Gastrocnemius medialis (tissue), 4 donors: Measurements from ENCODE around the gene SDCCAG8. TPM values are rescaled to one million over a fixed set of nuclear protein-coding genes. Genes with fewer than 3 reads are reported as not detected.
"Not testable (repeated sequence)": the region's sequence is repeated elsewhere in the genome, so short reads cannot be mapped to it uniquely, and the experiment has no call there.

Experiments
- ATAC-seq, 2 donors: fragments of 150-250 bp; one replicate each; pipeline ENCODE4 v1.9.1; 2016
- DNase-seq, 2 donors: peaks; one replicate each; pipeline ENCODE4 v3.0.0-alpha.2; 2019
- H3K27ac ChIP-seq, 4 donors: fragments of 200-600 bp; sonication (generic); 1 replicate in 1 of 4; 2 replicates in 3 of 4; pipeline ENCODE4 v1.5.1; 2016 to 2018; ENCODE audit warnings: mild to moderate bottlenecking in 2 of 4, moderate library complexity in 1 of 4
- H3K27me3 ChIP-seq, 3 donors: fragments of 200-600 bp; sonication (generic) in 2 of 3; 1 replicate in 1 of 3; 2 replicates in 2 of 3; pipeline versions ENCODE4 v1.5.1 to v1.6.0; 2016 to 2019; ENCODE audit warnings: mild to moderate bottlenecking in 1 of 3, moderate library complexity in 1 of 3
- H3K36me3 ChIP-seq, 2 donors: fragments of 200-600 bp; sonication (generic) in 1 of 2; one replicate each; pipeline ENCODE4 v1.5.1; 2017 to 2018
- H3K4me1 ChIP-seq, 2 donors: fragments of 200-600 bp; sonication (generic) in 1 of 2; one replicate each; pipeline ENCODE4 v1.5.1; 2016 to 2017; ENCODE audit warnings: mild to moderate bottlenecking in 2 of 2
- H3K4me3 ChIP-seq, 4 donors: fragments of 200-600 bp; sonication (generic) in 3 of 4; 1 replicate in 1 of 4; 2 replicates in 3 of 4; pipeline ENCODE4 v1.5.1; 2016 to 2019; ENCODE audit warnings: mild to moderate bottlenecking in 2 of 4
- H3K9me3 ChIP-seq, 3 donors: fragments of 200-600 bp; sonication (generic) in 2 of 3; 1 replicate in 1 of 3; 2 replicates in 2 of 3; pipeline ENCODE4 v1.5.1; 2016 to 2019
- CTCF ChIP-seq, 5 experiments: fragments of 450-650 bp in 3 of 5; fragments of 200-600 bp in 2 of 5; sonication (generic) in 2 of 5; IDR thresholded peaks in 4 of 5; conservative IDR thresholded peaks in 1 of 5; 1 replicate in 4 of 5; 2 replicates in 1 of 5; pipeline ENCODE4 v1.5.1; 2016 to 2019; ENCODE audit warnings: antibody characterized with exemption in 5 of 5, mild to moderate bottlenecking in 3 of 5, moderate library complexity in 3 of 5
- POLR2A ChIP-seq, 2 donors: fragments of 450-650 bp; IDR thresholded peaks; one replicate each; pipeline ENCODE4 v1.6.1; 2017; ENCODE audit warnings: antibody characterized with exemption in 2 of 2, mild to moderate bottlenecking in 2 of 2, moderate library complexity in 2 of 2
- in situ Hi-C, 4 donors: fragments of 200-750 bp; cut with MboI; loops; one replicate each; pipeline versions ENCODE4 v1.15.0 to v1.8.0; 2017; ENCODE audit warnings: low sequenced_read_pairs in 4 of 4
- intact Hi-C: fragments of 100-400 bp; cut with DNase I; formaldehyde crosslinking; loops from one replicate; pipeline ENCODE4 v1.15.1; 2023; ENCODE audit warnings: low total_unique reads
- total RNA-seq, 4 donors: library from RNA; depleted of rRNA; stranded (reverse); fragments of >200 nt; gene quantifications; one replicate each; pipeline versions ENCODE4 v1.1.0 to v1.2.3, GENCODE V29; 2016

SDCCAG8 gene
- total RNA-seq, 4 donors from 2014 or later: 12.3 to 33.9 (median 26.1) TPM

GRCh38 chr1:243336163-243336562 is 80.3 kb downstream of the SDCCAG8 start:
- H3K27me3 ChIP-seq: no peaks in the 10 kb centered on the region
- intact Hi-C loops: no loop called here
- no peak for ATAC-seq

GRCh38 chr1:243338848-243339247 is 83.0 kb downstream of the SDCCAG8 start:
- DNase-seq, H3K27me3 ChIP-seq, H3K4me3 ChIP-seq, intact Hi-C loops, H3K9me3 ChIP-seq, H3K27ac ChIP-seq, ATAC-seq: not testable (repeated sequence)
- peaks cover 10 to 13% of the 10 kb centered on the region in 2 donors for H3K4me1 ChIP-seq
- in situ Hi-C loops: loop anchor here in 1 of 4 donors (10.0 to 25.0 kb wide), 3 partner anchors 423 to 946 kb away; no protein-coding TSS in a partner anchor
- peaks cover 0 to 21% of the 10 kb centered on the region in 2 donors for H3K36me3 ChIP-seq

More at GRCh38 chr1:243336163-243336562, 80.3 kb downstream of the SDCCAG8 start:
- Histone ChIP-seq H3K27ac (no peak overlapping the region), H3K36me3 (peaks cover 0 to 33% of the 10 kb centered on the region in 2 donors), H3K4me1 (peaks cover 10 to 13% of the 10 kb centered on the region in 2 donors), H3K9me3 (no peaks in the 10 kb centered on the region), H3K4me3 (no peak overlapping the region)
- DNase-seq: no peak
- in situ Hi-C loops: loop anchor here in 1 of 4 donors (10.0 to 25.0 kb wide), 3 partner anchors 426 to 949 kb away; no protein-coding TSS in a partner anchor
- TF ChIP-seq CTCF (IDR thresholded peaks at IDR 0.05 in 4 of 5, conservative IDR thresholded peaks at IDR 0.05 in 1 of 5) (no peak), POLR2A (IDR thresholded peaks at IDR 0.05) (no peak)

- Histone ChIP-seq H3K27ac (no peak overlapping the region), H3K27me3 (no peaks in the 10 kb centered on the region), H3K36me3 (peaks cover 0 to 12% of the 10 kb centered on the region in 2 donors), H3K4me1 (peaks cover 10 to 13% of the 10 kb centered on the region in 2 donors), H3K9me3 (no peaks in the 10 kb centered on the region), H3K4me3 (no peak overlapping the region)
- in situ Hi-C loops: loop anchor here (5.0 to 25.0 kb wide), 5 partner anchors 404 to 934 kb away; no protein-coding TSS in a partner anchor
- intact Hi-C loops: loop anchor here (5.0 kb wide), 3 partner anchors 66 to 931 kb away; no protein-coding TSS in a partner anchor
- DNase-seq (no peak), ATAC-seq (no peak)
- TF ChIP-seq CTCF (IDR thresholded peaks at IDR 0.05 in 4 of 5, conservative IDR thresholded peaks at IDR 0.05 in 1 of 5): no peak
- no peak for TF ChIP-seq POLR2A (IDR thresholded peaks at IDR 0.05)
Observed at GRCh38 chr1:243341074-243341473, 85.2 kb downstream of the SDCCAG8 start.

GRCh38 chr1:243343970-243344937 is 88.4 kb downstream of the SDCCAG8 start:
- H3K4me3 ChIP-seq: no peak overlapping the region
- intact Hi-C loops: loop anchor here (5.0 kb wide), 3 partner anchors 63 to 928 kb away; no protein-coding TSS in a partner anchor
- peaks cover 0 to 17% of the 10 kb centered on the region in 2 donors for H3K36me3 ChIP-seq
- in situ Hi-C loops: loop anchor here (5.0 to 25.0 kb wide), 5 partner anchors 401 to 931 kb away; no protein-coding TSS in a partner anchor
- ATAC-seq (peak; percentile 52 to 71), DNase-seq (no peak)
- no peaks in the 10 kb centered on the region for H3K9me3 ChIP-seq
- H3K4me1 ChIP-seq: no peaks in the 10 kb centered on the region
- H3K27me3 ChIP-seq: no peaks in the 10 kb centered on the region
- no peak for TF ChIP-seq POLR2A (IDR thresholded peaks at IDR 0.05)
- peak; percentile 54 to 81 (median 68) for TF ChIP-seq CTCF (IDR thresholded peaks at IDR 0.05 in 4 of 5, conservative IDR thresholded peaks at IDR 0.05 in 1 of 5)
- no peak overlapping the region for H3K27ac ChIP-seq

GRCh38 chr1:243345205-243345604 is 89.4 kb downstream of the SDCCAG8 start:
- Histone ChIP-seq H3K36me3 (peaks cover 0 to 13% of the 10 kb centered on the region in 2 donors), H3K4me1 (no peaks in the 10 kb centered on the region), H3K9me3 (no peaks in the 10 kb centered on the region), H3K27me3 (no peaks in the 10 kb centered on the region), H3K27ac (no peak overlapping the region), H3K4me3 (no peak overlapping the region)
- intact Hi-C loops (no loop called here), in situ Hi-C loops (loop anchor here (10.0 to 25.0 kb wide), 4 partner anchors 400 to 930 kb away; no protein-coding TSS in a partner anchor)
- ATAC-seq (no peak), DNase-seq (no peak)
- no peak for TF ChIP-seq POLR2A (IDR thresholded peaks at IDR 0.05)
